Left forelimb (tissue), 1 donor: ENCODE measurements around the gene GMPPB.
"Not testable (repeated sequence)": the region's sequence is repeated elsewhere in the genome, so short reads cannot be mapped to it uniquely, and the experiment has no call there.

ENCODE experiments used
- DNase-seq: peaks from one replicate; pipeline ENCODE4 v3.0.0-alpha.2; 2018; ENCODE audit warnings: low spot score

The GMPPB gene

GRCh38 chr3:49723628-49724551 is at the start of gene GMPPB:
TSS of gene GMPPB (minus strand) at chr3:49723951. CDS start at chr3:49723726, 225 bp downstream.
- DNase-seq, result peak; percentile 98

GRCh38 chr3:49772703-49773102 is 49.0 kb upstream of the GMPPB start:
- DNase-seq, result no peak

DNA sequence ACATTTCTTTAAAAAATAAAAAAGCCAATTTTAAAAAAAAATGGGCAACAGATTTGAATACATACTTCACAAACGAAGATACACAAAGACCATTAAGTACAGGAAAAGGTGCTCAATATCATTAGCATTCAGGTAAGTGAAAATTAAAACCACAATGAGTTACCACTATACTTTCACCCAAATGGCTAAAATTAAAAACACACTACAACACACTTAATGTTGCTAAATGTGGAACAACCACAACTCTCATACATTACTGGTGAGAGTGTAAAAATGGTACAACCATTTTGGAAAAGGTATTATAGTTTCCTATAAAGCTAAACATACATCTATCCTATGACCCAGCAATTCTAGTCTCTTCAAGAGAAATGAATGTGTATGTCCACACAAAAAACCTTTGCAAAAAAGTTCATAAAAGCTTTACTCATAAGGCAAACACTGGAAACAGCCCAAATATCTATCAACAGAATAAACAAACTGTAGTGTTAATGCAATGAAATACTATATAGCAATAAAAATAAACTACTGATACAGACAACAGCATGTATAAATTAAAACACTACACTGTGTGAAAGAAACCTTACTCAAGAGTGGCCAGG is 47.7 kb upstream of the GMPPB start:
- no peak for DNase-seq

GRCh38 chr3:49769926-49770325 is 46.2 kb upstream of the GMPPB start:
- DNase-seq, result no peak

DNA sequence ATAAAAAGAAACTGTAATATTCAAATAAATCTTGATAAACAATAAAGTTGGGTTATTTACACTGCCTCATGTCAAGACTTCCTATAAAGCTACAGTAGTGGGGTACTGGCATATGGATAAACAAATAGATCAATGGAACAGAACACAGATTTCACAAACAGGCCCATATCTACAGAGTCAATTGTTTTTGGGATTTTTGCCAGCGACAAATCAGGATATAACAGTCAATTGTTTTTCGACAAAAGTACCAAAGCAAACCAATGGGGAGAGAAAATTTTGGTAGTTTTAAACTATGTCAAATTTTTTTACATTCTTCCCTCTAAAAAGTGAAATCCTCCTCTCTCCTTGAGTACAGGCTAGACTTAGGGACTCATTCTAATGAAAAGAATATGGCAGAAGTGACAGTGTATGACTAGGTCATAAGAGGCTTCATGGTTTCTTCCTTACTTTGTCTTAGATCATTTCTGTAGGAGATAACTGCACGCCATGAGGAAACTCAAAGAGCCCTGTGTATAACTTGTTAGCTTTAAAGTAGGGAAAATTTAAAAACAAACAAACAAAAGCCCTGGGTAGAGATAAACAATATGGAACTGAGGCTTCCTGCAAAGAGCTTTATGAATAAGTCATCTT is 45.6 kb upstream of the GMPPB start:
- no peak for DNase-seq

- no peak for DNase-seq
These were observed 40.2 kb upstream of the GMPPB start for GRCh38 chr3:49763981-49764380.

DNA sequence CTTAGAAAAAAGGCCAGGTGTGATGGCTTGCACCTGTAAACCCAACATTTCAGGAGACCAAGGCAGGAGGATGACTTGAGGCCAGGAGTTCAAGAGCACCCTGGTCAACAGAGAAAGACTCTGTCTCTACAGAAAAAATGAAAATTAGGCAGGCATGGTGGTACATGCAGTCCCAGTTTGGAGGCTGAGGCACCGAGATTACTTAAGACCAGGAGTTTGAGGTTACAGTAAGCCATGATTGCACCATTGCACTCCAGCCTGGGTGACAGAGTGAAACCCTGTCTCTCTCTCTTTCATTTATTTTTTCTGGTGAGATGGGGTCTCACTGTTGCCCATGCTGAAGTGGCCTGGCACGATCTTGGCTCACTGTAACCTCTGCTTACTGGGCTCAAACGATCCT is 37.9 kb upstream of the GMPPB start:
- DNase-seq, result no peak

DNA sequence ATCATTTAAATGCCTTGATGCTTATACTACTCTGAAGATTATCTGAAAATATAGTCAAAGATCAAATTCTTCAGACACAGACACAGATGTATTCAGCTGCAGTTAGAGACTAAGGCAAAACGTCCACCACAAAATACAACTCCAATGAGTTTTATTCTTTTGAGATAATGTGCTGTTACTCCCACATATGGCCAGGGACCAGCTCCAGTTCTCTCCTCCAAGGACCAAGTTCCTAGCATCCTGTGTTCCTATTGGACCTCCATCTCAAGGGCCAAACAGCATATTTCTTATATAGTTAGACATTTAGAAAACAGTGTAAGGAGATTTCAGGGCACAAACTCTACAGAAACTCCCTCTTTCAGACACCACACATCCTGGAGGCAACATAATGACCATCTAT is 35.5 kb upstream of the GMPPB start:
- DNase-seq, result no peak

GRCh38 chr3:49757197-49757596 is 33.4 kb upstream of the GMPPB start:
- no peak for DNase-seq

- DNase-seq, result no peak
These were observed 32.3 kb upstream of the GMPPB start for GRCh38 chr3:49756036-49756435.

DNA sequence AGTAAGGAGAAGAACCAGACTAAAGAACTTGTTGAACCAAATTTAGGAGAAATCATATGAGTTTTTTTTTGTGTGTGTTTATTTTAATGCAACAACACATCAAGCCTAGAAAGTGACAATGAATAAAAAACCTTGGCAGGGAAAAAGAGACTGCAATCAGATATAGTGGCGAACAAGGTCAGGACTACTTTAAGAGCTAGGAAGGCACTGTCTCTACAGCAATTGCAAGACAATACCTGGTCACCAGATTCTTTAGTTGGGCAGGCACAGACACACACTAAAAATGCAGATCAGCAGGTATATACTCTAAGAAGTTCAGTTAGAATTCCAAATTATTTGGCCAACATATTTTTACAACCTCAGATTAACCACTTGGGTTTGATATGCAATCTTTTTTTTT is 30.8 kb upstream of the GMPPB start:
- no peak for DNase-seq

GRCh38 chr3:49751501-49751900 is 27.8 kb upstream of the GMPPB start:
- DNase-seq, result no peak

DNA sequence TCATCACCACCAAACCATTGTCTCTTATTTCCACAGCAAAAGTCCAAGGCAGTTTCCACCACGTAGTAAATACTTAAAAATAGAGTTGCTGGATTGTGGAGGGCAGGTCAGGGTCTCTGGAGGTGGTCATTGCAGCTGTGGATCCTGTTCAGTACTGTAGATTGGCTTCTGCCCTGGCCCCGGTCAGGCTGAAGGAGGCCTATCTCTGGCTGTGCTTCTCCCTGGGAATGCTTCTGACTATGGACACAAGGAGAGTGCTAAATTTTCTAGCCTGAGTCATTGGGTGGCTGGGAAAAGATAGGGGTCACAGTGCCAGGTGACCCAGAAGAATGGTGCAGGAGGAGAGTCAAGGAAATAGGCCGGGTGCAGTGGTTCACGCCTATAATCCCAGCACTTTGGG is 26.3 kb upstream of the GMPPB start:
- no peak for DNase-seq

- not testable (repeated sequence) for DNase-seq
These were observed 25.1 kb upstream of the GMPPB start for GRCh38 chr3:49748874-49749273.

GRCh38 chr3:49747792-49748480 is 24.2 kb upstream of the GMPPB start:
- no peak for DNase-seq

- no peak for DNase-seq
These were observed 22.2 kb upstream of the GMPPB start for GRCh38 chr3:49745986-49746385.

- DNase-seq, result no peak
These were observed 16.7 kb upstream of the GMPPB start for GRCh38 chr3:49740427-49740826.

GRCh38 chr3:49738067-49738713 is 14.4 kb upstream of the GMPPB start:
- no peak for DNase-seq

GRCh38 chr3:49734752-49735151 is 11.0 kb upstream of the GMPPB start:
- no peak for DNase-seq

DNA sequence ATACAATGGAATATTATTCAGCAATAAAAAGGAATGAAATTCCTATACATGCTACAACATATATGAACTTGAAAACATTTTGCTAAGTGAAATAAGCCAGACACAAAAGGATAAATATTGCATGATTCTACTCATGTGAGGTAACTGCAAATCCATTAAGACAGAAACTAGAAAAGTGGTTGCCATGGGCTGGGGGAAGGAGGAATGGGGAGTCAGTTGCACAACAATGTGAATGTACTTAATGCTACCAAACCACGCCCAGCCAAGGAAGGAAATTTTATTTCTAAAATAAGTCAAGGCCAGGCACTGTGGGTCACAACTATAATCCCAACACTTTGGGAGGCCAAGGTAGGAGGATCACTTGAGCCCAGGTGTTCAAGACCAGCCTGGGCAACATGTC is 9.8 kb upstream of the GMPPB start:
- DNase-seq, result no peak

DNA sequence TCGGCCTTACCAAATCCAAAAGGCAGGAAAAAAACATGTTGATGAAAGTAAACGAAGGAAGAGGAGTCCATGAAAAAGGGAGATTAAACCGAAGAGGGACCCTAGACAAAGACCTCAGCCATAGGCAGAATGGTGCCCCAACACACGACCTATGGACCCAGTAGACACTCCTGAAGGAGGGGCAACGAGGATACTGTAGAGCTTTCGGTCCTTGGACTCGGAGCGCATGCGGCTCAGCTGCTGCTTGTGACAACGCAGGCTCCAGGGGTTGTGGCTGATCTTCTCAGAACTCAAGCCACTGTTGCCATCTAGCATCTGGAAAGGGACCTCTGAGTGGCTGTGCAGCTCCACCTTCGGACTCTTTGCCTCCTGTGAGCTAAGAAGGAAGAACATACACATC is 8.8 kb upstream of the GMPPB start:
- DNase-seq, result no peak
